HG03045 (cell line): ENCODE data around the gene UNC119.

Experiments
- ATAC-seq: cut with Tn5 transposase; IDR thresholded peaks from one replicate; pipeline ENCODE4 v1.9.1; 2021; ENCODE audit warnings: mild to moderate bottlenecking, moderate library complexity; ENCODE audit not compliant: unreplicated experiment

Gene UNC119

GRCh38 chr17:28545141-28545503 lies 7.3 kb downstream of the UNC119 start:
- ATAC-seq, result no peak

GRCh38 chr17:28544402-28545140 lies 7.9 kb downstream of the UNC119 start:
- ATAC-seq, result no peak

GRCh38 chr17:28541439-28541838 lies 11.0 kb downstream of the UNC119 start:
- ATAC-seq, result no peak

- ATAC-seq, result no peak
Measured at GRCh38 chr17:28540231-28540630, 12.2 kb downstream of the UNC119 start.

- ATAC-seq, result no peak
Measured at GRCh38 chr17:28538296-28538895, 14.0 kb downstream of the UNC119 start.

- no peak for ATAC-seq
Measured at GRCh38 chr17:28537219-28537610, 15.2 kb downstream of the UNC119 start.

DNA sequence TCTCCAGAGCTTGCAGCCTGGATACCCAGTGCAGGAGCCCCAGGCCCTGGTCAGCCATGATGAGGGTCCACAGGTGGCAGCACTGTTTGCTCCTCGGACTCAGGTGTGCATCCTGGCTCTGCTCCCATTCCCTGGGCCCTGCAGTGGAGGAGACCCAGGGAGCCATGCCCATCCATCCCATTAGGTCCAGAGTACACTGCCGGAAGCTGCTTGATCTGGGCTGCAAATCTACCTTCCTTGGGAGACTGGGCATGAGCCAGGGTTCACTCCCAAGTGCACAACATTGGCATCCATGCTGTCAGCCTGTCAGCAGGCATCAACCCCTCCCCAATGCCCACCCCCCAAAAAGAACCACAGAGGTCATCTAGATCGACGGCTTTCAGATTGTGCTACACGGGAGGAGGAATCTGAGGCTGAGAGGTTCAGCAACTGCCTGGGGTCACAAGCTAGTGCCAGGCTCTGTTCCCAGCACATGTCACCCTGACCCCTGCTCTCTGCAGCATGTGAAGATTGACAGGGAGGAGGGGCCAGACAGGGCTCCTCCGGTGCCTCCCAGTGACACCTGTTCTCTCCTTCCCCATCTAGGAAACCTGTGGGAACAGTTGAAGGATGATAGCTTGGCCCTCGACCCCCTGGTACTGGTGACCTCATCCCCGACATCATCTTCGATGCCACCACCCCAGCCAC lies 15.7 kb downstream of the UNC119 start:
- no peak for ATAC-seq

- ATAC-seq, result no peak
Measured at GRCh38 chr17:28534740-28535375, 17.6 kb downstream of the UNC119 start.

- no peak for ATAC-seq
Measured at GRCh38 chr17:28533091-28533807, 19.2 kb downstream of the UNC119 start.

DNA sequence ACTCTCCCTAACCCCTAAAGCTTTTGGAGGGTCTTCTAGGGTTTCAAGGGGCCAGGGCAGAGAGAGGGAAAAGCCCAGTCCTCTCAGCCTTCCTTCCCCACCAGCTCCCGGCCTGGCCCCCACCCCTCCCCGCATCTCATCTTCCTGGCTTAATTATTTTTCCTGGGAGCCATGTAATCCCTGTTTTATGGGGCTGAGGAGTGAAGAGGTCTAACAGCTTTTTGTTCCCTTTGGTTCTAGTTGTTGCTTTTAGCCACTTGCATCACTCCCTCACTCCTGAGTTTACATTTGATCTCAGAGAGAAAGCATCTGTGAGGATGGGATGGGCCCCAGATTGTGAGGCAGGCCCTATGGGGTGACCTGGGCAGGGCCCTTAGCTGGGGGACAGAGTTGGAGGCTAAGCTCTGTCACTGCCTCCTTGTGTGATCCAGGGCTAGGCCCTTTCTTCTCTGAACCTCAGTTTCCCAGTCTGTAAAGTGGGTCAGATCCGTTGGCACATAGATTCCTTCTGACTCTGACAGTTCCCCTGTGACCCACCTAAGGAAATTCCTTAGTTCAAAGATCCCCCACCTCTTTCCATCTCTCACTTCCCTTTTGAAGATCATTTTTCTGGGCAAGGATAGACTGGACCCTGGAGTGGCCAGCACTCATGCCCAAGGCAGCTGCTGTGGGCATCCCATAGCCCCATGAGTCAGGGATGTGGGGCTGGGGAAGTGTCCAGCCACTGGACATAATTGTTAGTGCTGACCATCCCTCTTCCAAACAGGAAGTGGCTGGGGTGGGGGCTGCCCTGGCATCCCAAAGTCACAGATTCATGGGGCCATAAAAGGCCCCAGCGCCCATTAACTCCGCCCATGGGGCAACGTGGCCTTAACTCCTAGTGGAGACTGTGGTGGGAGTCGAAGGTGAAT lies 20.1 kb downstream of the UNC119 start:
- no peak for ATAC-seq

DNA sequence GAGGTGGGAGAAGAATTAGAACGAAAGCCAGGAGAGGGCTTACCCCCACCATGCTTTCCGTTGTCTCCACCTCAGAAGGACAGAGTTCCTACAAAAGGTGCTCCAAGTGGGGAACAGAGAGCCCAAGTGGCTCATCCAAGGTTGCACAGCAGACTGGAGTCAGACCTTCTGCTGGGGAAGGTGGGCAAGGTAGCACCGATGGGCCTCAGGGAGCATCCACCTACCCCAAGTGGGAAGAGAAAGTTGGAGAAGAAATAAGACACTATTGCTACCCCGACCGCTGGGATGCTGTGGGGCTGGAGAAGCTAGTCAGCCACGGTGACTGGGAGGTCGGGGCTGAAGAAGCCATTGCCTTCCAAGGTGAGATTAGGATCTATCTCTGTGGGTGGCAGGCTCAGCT lies 21.5 kb downstream of the UNC119 start:
- no peak for ATAC-seq

- ATAC-seq, result no peak
Measured at GRCh38 chr17:28530250-28530649, 22.2 kb downstream of the UNC119 start.

DNA sequence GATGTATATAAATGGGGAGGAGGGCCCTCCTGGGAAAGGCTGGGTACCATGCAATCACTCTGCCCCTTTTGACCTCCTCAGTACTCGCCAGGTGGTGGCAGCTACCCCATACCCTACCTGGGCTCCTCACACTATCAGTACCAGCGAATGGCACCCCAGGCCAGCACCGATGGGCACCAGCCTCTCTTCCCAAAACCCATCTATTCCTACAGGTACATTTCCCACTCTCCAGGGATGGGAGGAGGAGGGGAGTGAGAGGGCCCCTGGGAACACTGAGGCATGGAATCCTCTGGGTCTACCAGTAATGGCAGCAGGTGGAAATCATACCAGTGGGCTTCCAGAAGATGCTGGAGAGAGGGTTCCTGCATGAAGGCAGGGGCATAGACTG lies 23.4 kb downstream of the UNC119 start:
- ATAC-seq, result no peak

DNA sequence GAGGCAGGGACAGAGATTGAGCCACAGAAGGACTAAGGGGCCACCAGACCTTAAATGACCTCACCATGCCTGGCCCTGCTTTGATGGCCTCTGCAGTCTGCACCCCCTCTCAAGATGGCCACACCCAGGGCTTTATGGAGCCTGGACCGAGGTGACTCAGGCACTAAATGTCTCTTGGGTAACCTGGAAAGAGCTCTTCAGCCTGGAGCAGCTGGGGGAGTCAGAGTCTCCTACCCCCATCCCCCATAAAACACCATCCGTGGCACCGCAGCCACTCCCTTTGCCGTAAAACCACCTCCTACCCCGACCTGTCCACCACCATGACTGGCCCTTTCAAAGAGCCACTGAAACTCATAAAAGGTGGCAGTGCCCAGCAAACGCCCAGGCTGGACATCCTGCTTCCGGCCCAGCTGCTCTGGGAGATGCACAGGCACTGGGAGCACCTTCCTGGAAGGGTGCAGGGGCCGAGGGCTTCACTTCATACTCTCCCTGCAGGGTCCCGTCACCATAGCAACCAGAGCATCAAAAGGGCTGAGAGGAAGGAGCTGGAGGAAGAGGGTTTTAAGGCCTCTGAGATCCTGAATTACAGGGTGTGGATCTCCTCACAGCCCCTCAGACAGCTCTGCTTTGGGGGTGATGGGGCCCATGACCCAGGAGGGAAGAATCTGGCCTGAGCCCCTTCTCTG lies 24.0 kb downstream of the UNC119 start:
- ATAC-seq, result no peak

DNA sequence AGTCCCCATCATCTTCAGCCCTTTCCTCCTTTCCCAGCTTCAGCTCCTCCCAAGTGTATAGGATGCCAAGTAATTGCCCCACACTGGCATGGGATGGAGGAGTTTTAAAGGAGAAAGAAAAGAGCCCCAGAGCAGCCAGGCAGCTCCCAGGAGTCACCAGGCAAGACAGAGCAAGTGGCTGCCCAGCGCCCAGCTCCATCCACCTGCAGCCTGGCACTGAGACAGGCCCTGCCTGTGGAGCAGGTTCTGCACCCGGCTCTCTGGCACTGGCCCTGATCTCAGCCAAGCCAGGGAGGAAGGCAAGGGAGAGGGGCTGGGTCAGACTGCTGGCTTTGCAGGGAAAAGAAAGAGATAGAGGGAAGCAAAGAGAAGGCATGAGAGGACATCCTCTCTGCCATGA lies 24.6 kb downstream of the UNC119 start:
- no peak for ATAC-seq

GRCh38 chr17:28527181-28527681 lies 25.2 kb downstream of the UNC119 start:
- ATAC-seq, result no peak

GRCh38 chr17:28526381-28526780 lies 26.0 kb downstream of the UNC119 start:
- ATAC-seq, result no peak

DNA sequence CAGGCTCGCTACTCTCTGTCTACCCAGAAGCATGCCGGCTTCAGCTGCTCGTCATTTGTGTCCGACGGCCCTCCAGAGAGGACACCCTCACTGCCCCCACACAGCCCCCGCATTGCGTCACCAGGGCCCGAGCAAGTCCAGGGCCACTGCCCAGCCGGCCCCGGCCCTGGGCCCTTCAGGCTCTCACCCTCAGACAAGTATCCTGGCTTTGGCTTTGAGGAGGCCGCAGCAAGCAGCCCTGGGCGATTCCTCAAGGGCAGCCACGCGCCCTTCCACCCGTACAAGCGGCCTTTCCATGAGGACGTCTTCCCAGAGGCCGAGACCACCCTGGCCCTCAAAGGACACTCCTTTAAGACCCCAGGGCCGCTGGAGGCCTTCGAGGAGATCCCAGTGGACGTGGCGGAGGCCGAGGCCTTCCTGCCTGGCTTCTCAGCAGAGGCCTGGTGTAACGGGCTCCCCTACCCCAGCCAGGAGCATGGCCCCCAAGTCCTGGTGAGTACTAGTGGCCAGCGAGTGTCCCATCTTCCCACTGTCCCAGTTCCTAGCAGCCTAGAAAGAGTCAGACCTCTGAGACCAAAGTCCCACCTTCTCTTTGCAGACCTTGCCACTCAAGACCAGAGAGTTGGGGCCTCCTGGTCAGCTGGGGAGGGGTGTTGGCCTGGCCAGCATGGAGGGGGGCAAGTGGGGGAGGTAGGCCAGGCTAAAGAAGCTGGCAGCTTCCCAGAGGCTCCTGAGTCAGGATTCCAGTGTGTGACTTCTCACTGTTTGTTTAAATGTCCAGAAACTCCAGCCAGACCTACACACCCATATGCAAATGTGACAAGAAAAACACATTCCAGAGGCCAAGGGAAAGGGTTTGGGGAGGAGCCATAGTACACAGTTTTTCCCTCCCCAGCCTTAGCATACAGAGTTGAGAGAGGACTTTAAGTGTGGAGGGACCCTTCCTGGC lies 27.7 kb downstream of the UNC119 start:
- no peak for ATAC-seq
